ENCODE results near the gene HIVEP3.

DNA sequence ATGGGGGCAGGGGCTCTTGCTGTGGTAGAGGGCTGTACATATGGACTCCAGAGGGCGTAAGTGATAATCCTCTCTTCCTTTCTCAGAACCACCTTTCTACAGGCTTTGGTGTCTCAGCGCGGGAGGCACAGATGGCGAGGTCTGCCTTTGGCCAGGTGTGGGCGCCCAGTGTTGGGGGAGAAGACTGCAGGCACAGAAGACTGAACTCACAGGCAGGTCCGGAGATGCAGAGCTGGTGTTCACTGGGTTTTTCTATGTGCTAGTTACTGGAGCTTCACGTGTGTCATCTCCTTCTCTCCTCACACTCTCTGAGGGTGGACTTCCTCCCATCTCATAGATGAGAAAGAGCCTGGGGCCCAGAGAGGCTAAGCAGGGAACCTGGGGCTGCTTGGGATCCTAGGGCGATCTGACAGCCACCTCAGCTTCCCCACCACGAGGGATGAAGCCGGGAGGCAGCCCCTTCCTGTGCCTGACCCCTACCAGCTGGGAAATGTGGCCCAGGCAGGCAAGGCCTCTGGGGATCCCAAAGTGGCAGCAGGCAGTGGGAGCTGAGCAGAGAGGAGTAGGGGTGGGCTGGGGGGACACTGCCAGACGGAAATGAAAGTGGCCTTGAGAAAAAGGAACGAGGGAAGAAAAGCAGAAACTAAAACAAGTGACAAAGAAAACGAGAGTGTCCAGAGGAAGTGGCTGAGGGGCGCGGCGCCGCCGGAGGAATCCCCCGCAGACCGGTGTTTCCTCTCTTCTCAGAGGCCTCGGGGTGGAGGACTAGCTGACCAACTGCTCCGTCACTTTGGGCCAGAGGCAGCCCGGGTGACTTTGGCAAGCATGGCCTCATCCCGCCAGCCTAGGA lies 191.6 kb downstream of the HIVEP3 start:
- TF ChIP-seq, protein P1, sequence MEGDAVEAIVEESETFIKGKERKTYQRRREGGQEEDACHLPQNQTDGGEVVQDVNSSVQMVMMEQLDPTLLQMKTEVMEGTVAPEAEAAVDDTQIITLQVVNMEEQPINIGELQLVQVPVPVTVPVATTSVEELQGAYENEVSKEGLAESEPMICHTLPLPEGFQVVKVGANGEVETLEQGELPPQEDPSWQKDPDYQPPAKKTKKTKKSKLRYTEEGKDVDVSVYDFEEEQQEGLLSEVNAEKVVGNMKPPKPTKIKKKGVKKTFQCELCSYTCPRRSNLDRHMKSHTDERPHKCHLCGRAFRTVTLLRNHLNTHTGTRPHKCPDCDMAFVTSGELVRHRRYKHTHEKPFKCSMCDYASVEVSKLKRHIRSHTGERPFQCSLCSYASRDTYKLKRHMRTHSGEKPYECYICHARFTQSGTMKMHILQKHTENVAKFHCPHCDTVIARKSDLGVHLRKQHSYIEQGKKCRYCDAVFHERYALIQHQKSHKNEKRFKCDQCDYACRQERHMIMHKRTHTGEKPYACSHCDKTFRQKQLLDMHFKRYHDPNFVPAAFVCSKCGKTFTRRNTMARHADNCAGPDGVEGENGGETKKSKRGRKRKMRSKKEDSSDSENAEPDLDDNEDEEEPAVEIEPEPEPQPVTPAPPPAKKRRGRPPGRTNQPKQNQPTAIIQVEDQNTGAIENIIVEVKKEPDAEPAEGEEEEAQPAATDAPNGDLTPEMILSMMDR (IDR thresholded peaks at IDR 0.05) = no peak
- TF ChIP-seq RAD21 (IDR thresholded peaks at IDR 0.05; ENCODE audit: low read length) (no peak), NRF1 (IDR thresholded peaks at IDR 0.05; ENCODE audit: low read depth, low read length) (no peak)
